ENCODE results near the gene AP1G1. TPM values are rescaled to one million over a fixed set of nuclear protein-coding genes. Genes with fewer than 3 reads are reported as not detected.
"Not testable (repeated sequence)": the region's sequence is repeated elsewhere in the genome, so short reads cannot be mapped to it uniquely, and the experiment has no call there.

The AP1G1 gene
- total RNA-seq, 1 donor from 2014 or later = 90.5 TPM

- peaks cover 8% of the 10 kb centered on the region for H3K36me3 Mint-ChIP-seq
- TF ChIP-seq, protein P1, sequence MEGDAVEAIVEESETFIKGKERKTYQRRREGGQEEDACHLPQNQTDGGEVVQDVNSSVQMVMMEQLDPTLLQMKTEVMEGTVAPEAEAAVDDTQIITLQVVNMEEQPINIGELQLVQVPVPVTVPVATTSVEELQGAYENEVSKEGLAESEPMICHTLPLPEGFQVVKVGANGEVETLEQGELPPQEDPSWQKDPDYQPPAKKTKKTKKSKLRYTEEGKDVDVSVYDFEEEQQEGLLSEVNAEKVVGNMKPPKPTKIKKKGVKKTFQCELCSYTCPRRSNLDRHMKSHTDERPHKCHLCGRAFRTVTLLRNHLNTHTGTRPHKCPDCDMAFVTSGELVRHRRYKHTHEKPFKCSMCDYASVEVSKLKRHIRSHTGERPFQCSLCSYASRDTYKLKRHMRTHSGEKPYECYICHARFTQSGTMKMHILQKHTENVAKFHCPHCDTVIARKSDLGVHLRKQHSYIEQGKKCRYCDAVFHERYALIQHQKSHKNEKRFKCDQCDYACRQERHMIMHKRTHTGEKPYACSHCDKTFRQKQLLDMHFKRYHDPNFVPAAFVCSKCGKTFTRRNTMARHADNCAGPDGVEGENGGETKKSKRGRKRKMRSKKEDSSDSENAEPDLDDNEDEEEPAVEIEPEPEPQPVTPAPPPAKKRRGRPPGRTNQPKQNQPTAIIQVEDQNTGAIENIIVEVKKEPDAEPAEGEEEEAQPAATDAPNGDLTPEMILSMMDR (conservative IDR thresholded peaks at IDR 0.05) = no peak
- H3K27me3 Mint-ChIP-seq = no peaks in the 10 kb centered on the region
- no peaks in the 10 kb centered on the region for H3K4me1 Mint-ChIP-seq (ENCODE audit: unreplicated experiment)
- DNase-seq (ENCODE audit: extremely low spot score, unreplicated experiment) = no peak
- no peak overlapping the region for H3K4me3 Mint-ChIP-seq
- no peaks in the 10 kb centered on the region for H3K9me3 Mint-ChIP-seq
- H3K27ac Mint-ChIP-seq = no peak overlapping the region
These were observed 115.5 kb downstream of the AP1G1 start for GRCh38 chr16:71693164-71693563.

DNA sequence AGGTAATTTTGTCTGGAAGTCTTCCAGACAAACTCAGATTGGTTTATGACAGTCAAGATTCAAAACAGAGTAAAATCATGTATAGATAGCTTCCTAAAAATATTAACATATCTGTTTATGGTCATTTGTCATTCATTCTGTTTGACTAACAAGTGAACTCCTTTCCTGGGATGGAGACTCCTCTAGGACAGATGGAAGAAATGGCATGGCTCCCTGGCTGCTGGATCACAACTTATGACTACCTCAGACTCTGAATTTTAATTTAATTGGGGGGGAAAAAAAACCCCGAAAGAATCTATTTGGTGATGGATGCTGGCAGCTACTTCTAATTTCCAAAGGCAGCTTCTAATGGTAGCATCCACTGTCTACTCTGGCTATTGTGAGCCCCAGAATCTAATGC, 118.7 kb downstream of the AP1G1 start:
- Mint-ChIP-seq H3K9me3 (no peaks in the 10 kb centered on the region), H3K36me3 (peaks cover 17% of the 10 kb centered on the region), H3K27me3 (no peaks in the 10 kb centered on the region), H3K4me1 (ENCODE audit: unreplicated experiment) (no peaks in the 10 kb centered on the region), H3K4me3 (no peak overlapping the region), H3K27ac (no peak overlapping the region)
- DNase-seq (ENCODE audit: extremely low spot score, unreplicated experiment) = no peak
- TF ChIP-seq, protein P1 (conservative IDR thresholded peaks at IDR 0.05) = no peak

GRCh38 chr16:71687861-71688260, 120.8 kb downstream of the AP1G1 start:
- TF ChIP-seq, protein P1 (conservative IDR thresholded peaks at IDR 0.05) = no peak
- H3K27ac Mint-ChIP-seq = no peak overlapping the region
- H3K27me3 Mint-ChIP-seq = no peaks in the 10 kb centered on the region
- DNase-seq (ENCODE audit: extremely low spot score, unreplicated experiment) = no peak
- no peak overlapping the region for H3K4me3 Mint-ChIP-seq
- no peaks in the 10 kb centered on the region for H3K4me1 Mint-ChIP-seq (ENCODE audit: unreplicated experiment)
- H3K9me3 Mint-ChIP-seq = no peaks in the 10 kb centered on the region
- H3K36me3 Mint-ChIP-seq = peaks cover 22% of the 10 kb centered on the region

GRCh38 chr16:71684280-71684679, 124.4 kb downstream of the AP1G1 start:
- not testable (repeated sequence) for H3K9me3 Mint-ChIP-seq; H3K27me3 Mint-ChIP-seq; DNase-seq (ENCODE audit: extremely low spot score, unreplicated experiment); H3K27ac Mint-ChIP-seq; H3K4me1 Mint-ChIP-seq (ENCODE audit: unreplicated experiment); H3K4me3 Mint-ChIP-seq
- peaks cover 36% of the 10 kb centered on the region for H3K36me3 Mint-ChIP-seq

DNA sequence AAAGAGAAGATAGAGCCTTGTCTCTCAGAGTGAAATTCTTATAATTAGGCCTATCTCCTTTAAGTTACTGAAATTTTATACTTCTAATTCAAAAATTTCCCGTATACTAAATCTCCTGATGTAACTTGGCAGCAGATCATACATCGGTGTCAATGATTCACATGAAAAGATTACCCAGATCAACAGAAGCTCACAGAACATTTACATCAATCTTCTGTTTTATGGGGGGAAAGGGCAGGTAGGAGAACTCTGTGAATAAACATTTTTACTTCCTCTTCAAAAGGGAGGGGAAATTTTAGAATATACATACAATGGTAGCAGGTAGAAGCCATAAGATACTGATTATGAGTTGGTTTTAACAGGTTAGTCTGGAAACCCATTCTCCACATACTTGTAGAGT, 127.3 kb downstream of the AP1G1 start:
- Mint-ChIP-seq H3K4me3 (no peak overlapping the region), H3K27ac (no peak overlapping the region), H3K36me3 (peaks cover 35% of the 10 kb centered on the region), H3K4me1 (ENCODE audit: unreplicated experiment) (no peaks in the 10 kb centered on the region), H3K27me3 (no peaks in the 10 kb centered on the region), H3K9me3 (no peaks in the 10 kb centered on the region)
- TF ChIP-seq, protein P1 (conservative IDR thresholded peaks at IDR 0.05) = no peak
- DNase-seq (ENCODE audit: extremely low spot score, unreplicated experiment) = no peak

Other genes with a start within 250 kb of the AP1G1 start
- gene TAT, start 231.7 kb downstream of the AP1G1 start, total RNA-seq (ENCODE audit: low replicate concordance) = 0.14 TPM in 1 of 2 replicates, not detected in the other
- gene MARVELD3, start 182.7 kb downstream of the AP1G1 start, total RNA-seq (ENCODE audit: low replicate concordance) = 17.0 and 38.8 TPM in 2 replicates
- gene PHLPP2, start 84.1 kb downstream of the AP1G1 start, total RNA-seq (ENCODE audit: low replicate concordance) = 10.2 and 12.0 TPM in 2 replicates
- 27.8 and 29.0 TPM in 2 replicates for gene ATXN1L, start 37.1 kb upstream of the AP1G1 start, total RNA-seq (ENCODE audit: low replicate concordance)
- gene ZNF821, start 75.3 kb upstream of the AP1G1 start, total RNA-seq (ENCODE audit: low replicate concordance) = 12.8 and 18.5 TPM in 2 replicates
- 232 and 233 TPM in 2 replicates for gene IST1, start 86.7 kb upstream of the AP1G1 start, total RNA-seq (ENCODE audit: low replicate concordance)
- gene PKD1L3, start 191.6 kb upstream of the AP1G1 start, total RNA-seq (ENCODE audit: low replicate concordance) = not detected in 2 replicates
- gene DHODH, start 199.9 kb upstream of the AP1G1 start, total RNA-seq (ENCODE audit: low replicate concordance) = 7.8 and 13.1 TPM in 2 replicates
- not detected in 2 replicates for gene HP, start 245.7 kb upstream of the AP1G1 start, total RNA-seq (ENCODE audit: low replicate concordance)

Measured in type B pancreatic cell (in vitro differentiated cells).